AG08395 (cell line): ENCODE data around the gene DUSP1.

Experiments used
- DNase-seq: peaks from one replicate; pipeline ENCODE4 v3.0.0; 2012; ENCODE audit warnings: mixed read lengths, low spot score

The DUSP1 gene

GRCh38 chr5:172743112-172743959, 27.7 kb downstream of the DUSP1 start:
- DNase-seq, result no peak

GRCh38 chr5:172741206-172741582, 29.8 kb downstream of the DUSP1 start:
- DNase-seq, result no peak

DNA sequence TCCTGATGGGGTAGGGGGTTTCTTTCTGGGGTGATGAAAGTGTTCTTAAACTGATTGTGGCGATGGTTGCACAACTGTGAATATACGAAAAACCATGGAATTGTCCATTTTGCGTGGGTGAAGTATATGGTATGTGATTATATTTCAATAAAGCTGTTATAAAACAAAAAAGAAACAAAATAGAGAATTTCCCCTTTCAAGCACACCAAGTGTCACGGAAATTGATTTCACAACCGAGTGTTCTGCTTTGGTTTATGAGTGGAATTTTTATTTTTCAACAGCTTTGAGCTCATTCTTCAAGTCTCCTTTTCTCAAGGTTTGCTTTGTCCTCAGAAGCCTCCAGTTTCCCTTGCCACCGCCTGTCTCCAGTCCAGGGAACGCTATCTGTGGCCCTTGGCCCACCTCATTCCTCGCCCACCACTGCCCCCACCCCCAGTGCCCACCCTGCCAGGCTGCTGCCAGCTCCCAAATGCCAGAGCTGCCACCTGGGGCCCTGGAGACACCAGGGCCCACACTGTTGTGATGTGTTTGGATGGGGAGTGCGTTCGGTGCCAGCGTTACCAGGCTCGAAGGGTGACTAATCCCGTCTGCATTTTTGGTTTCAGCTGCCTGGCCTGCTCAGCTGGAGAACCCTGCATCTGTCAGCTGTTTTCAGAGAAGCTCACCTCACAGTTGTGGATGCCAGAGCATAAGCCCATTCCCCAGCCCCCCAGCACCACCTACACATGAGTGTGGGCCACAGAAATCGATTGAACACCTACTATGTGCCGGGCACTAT, 30.4 kb downstream of the DUSP1 start:
- DNase-seq, result peak; percentile 92

- DNase-seq, result no peak
Measured at GRCh38 chr5:172739375-172739774, 31.6 kb downstream of the DUSP1 start.

GRCh38 chr5:172736508-172737135, 34.4 kb downstream of the DUSP1 start:
- DNase-seq, result no peak

GRCh38 chr5:172735141-172735831, 35.7 kb downstream of the DUSP1 start:
- DNase-seq, result no peak

GRCh38 chr5:172733974-172734346, 37.0 kb downstream of the DUSP1 start:
- no peak for DNase-seq

DNA sequence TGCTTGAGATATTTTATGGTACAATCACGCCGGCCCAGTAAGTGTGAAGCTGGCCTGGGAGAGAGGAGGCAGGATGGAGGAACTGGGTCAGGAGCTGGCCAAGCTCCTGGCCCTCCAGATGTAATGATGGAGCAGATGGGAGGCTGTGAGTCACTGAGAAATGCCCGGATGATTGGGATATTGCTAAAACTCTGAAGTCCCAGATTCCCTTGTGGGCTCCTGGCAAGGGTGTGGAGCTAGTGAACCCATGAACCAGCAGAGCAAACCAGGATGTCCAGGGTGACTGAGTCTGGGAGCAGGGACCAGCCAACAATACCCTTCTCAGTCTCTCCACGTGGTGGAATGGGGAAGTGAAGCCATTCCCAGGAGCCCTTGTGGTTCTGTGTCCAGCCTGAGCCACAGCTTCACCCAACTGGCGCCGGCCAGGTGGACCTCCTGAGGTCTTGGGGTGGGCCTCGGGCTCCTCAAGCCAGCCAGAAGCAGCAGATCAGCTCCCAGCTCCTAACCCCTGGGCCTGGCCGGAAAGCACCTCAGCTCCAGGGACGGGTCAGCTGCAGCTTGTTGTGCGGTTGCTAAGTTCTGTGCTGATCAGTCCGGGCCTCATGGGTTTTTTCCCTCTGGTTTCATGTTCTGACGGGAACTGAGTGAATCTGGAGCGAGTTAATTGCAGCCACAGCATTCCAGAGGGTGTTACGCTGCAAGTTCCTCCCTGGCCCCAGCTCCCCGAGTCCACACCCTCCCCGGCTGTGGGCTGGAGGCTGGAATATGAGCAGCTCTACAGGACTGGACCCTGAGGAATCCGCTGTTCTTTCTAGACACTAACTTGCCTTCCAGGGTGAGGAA, 37.6 kb downstream of the DUSP1 start:
- peak; percentile 93 for DNase-seq

DNA sequence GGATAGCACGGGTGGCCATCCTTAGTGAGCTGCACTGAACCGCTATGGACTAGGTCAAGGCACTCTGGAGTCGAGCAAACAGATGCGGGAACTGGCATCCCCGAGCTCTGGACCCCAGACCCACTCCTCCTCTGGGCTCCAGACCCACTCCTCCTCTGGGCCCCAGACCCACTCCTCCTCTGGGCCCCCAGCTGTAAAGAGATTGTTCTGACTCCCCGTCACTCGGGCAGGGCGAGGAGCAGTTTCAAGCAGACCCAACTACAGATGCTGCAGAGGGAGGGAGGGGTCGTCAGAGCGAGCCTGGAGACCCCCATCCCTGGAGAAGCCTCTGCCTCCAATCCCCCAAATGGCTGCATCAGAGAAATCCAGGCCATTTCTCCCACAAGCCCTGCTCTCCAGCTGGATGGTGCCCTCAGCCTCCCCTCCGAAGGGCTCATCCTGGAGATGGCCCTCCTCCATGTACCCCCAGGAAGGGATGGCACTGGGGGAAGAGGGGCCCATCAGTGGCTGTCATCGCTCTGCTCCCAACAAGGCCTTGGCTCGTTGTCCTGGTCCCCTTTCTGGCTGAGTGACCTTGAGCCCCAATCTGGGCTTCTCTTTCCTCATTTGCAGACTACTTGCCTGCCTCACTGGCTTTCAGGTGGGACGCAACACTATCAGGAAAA, 38.7 kb downstream of the DUSP1 start:
- DNase-seq, result no peak

DNA sequence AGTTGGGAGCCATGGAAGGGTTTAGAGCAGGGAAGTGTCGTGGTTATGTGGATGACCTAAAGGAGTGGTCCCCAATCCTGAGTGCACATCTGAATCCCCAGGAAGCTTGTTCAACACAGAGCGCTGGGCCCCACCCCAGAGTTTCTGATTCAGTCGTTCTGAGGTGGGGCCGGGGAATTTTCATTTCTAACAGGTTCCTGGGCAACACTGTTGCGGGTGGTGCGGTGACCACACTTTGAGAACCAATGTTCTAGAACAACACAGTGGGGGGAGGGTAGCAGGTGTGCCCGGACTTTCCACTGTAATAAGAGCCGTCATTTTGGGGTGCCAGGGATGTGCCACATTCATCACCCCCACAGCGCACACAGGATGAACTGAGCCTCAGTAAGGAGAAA, 39.3 kb downstream of the DUSP1 start:
- DNase-seq, result no peak

DNA sequence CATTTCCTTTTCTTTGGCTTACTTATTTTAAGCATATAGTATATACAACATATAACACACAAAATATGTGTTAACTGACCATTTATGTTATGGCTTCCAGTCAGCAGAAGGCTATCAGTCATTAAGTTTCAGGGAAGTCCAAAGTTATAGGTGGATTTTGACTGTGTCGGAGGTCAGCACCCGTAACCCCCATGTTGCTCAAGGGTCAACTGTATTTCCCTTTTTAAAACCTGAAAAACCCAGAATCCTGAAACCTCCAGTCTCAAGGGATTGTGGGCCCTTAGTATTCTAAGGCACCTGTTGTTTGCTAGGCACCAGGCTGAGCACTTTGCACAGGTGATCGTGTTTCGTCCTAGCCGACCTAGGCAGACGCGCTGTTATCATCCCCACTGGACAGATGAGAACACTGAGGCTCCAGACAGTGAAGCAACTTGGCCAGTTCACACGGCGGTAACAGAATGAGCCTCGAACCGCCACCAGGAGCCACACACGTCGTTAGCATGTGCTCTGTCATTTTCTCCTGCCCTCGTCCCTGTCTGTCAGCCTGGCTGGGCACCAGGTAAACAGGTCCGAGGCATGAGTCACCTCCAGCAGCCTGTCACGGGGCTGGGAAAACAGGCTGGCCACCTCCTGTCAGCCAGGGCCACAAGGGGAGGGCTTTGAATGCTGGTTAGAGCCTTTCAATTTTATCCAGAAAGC, 39.9 kb downstream of the DUSP1 start:
- DNase-seq, result no peak

DNA sequence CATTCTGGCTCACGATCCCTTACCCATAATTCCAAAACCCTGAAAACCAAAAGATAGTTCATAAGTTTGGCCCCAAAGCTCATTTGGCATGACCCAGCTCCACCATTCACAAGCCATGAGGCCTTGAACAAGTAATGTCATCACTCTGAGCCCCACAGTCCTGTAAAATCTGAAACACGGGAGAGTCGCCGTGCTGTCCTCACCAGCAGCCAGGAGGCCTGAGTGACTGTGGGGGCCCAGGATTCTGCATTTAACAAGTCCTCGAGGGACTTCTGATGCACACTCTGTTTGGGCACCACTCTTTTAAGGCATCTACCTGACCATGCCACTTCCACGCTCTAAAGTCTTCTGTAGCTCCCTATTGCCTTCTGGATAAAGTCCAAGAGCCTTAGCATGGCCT, 40.8 kb downstream of the DUSP1 start:
- DNase-seq, result no peak

GRCh38 chr5:172729588-172729987, 41.4 kb downstream of the DUSP1 start:
- DNase-seq, result no peak

DNA sequence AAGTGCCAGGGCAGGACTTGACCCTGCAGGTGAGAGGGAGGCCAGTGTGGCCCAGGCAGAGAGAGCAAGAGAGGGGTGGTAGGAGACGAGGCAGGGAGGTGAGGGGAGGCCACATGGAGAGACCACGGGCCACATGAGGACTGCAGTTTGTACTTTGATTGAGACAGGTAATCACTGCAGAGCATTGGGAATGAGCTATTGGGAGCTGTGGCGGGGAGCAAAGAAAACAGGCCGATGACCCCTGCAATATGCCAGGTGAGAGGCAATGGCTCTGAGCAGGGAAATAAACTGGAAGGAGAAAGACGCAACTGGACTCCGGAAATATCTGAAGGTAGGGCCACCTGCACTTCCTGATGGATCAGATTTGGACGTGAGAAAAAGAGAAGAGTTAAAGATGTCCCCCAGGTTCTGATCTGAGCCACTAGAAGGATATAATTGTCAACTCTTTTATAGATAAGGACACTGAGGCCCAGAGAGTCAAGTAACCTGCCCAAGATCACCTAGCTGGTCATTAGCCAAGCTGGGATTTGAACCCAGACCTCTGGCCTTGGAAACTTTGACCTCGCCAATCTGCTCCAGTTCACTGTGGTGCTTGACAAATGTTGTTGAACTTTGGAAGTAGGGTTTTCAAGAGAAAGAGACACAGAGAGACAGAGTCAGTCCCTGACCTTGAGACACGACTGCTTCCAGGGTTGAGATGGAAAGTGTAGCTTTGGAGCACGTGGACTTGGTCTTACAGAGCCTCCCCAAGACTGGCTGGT, 42.3 kb downstream of the DUSP1 start:
- DNase-seq, result no peak

DNA sequence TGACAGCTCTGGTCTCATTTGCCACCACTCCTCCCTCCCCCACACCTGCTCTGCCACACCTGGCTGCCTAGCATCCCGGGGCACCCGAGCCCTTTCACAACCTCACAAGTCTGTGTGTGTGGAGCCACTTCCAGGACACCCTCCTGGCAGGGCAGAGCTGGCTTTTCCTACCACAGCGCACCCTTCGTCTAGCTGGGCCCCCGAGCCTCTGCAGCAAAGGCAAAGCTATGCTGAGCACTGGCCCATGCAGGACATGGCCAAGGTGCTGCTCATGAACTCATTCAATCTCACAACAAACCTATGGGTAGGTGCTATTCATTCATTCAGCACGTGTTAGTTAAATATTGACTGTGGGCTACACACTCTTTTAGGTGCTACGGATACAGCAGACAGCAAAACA, 43.4 kb downstream of the DUSP1 start:
- no peak for DNase-seq

DNA sequence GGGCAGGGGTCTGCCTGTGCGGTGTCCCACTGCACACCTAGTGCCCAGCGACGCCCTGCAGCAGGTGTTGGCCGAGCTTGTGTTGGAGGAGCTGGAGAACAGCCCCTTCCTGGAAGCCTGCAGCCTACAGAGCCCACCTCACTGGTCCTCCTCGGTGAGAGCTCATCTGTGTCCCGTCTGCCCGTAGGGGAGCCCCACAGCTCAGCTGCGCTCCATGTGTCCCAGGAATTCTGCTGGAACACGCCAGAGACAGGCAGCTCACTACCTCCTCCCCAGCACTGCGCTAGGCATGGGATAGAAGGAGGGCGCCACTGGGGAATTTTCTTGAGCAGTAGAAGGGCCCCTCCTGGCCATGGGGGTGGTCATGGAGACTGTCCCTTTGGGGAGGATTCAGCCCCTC, 44.0 kb downstream of the DUSP1 start:
- no peak for DNase-seq

GRCh38 chr5:172725785-172726184, 45.2 kb downstream of the DUSP1 start:
- no peak for DNase-seq

- no peak for DNase-seq
Measured at GRCh38 chr5:172725273-172725672, 45.7 kb downstream of the DUSP1 start.
